DND-41 (cell line): ENCODE results near the gene HES4.

Source experiments
- ATAC-seq: fragments of 200-7000 bp; cut with Tn5 transposase; 3 replicates; pipeline ENCODE4 v1.9.1; 2021; ENCODE audit warnings: low read depth; ENCODE audit not compliant: insufficient read depth
- DNase-seq: peaks from one replicate; pipeline ENCODE4 v3.0.0-alpha.2; 2020
- H2AFZ ChIP-seq: 2 replicates; pipeline ENCODE4 v1.6.0; 2012; ENCODE audit warnings: low read depth, low read length
- H3K27ac ChIP-seq: 2 replicates; pipeline ENCODE4 v1.5.1; 2012; ENCODE audit warnings: low read length, inconsistent platforms
- H3K27me3 ChIP-seq: fragments of 200-600 bp; sonication (generic); 2 replicates; pipeline ENCODE4 v1.6.0; 2012; ENCODE audit warnings: low read length, mild to moderate bottlenecking, inconsistent platforms; ENCODE audit not compliant: insufficient read depth, poor library complexity
- H3K36me3 ChIP-seq: 2 replicates; pipeline ENCODE4 v1.5.1; 2012; ENCODE audit warnings: low read length, inconsistent platforms; ENCODE audit not compliant: insufficient read depth
- H3K4me1 ChIP-seq: 2 replicates; pipeline ENCODE4 v1.5.1; 2012; ENCODE audit warnings: mild to moderate bottlenecking, low read length; ENCODE audit not compliant: insufficient read depth
- H3K4me2 ChIP-seq: 2 replicates; pipeline ENCODE4 v1.6.0; 2012; ENCODE audit warnings: mild to moderate bottlenecking, moderate library complexity, low read length, inconsistent platforms; ENCODE audit not compliant: insufficient read depth
- H3K4me3 ChIP-seq, 2 experiments: fragments of 200-600 bp in 1 of 2; shearing (Covaris generic) in 1 of 2; 2 replicates each; pipeline ENCODE4 v1.5.1; 2012 to 2016; ENCODE audit warnings: inconsistent platforms in 2 of 2, low read length in 2 of 2, mild to moderate bottlenecking in 2 of 2, low read depth in 1 of 2, moderate library complexity in 1 of 2
- H3K79me2 ChIP-seq: 2 replicates; pipeline ENCODE4 v1.6.0; 2012; ENCODE audit warnings: low read length, inconsistent platforms; ENCODE audit not compliant: insufficient read depth
- H3K9ac ChIP-seq: 2 replicates; pipeline ENCODE4 v1.6.0; 2012; ENCODE audit warnings: low read depth, mild to moderate bottlenecking, inconsistent platforms, low read length, moderate library complexity
- H3K9me3 ChIP-seq: 2 replicates; pipeline ENCODE4 v1.5.1; 2012; ENCODE audit warnings: low read length, moderate library complexity, mild to moderate bottlenecking, inconsistent platforms; ENCODE audit not compliant: insufficient read depth, severe bottlenecking
- H4K20me1 ChIP-seq: 2 replicates; pipeline ENCODE4 v1.6.0; 2012; ENCODE audit warnings: low read length; ENCODE audit not compliant: insufficient read depth
- EZH2 ChIP-seq: IDR thresholded peaks from 3 replicates; pipeline ENCODE4 v1.6.1; 2012; ENCODE audit warnings: borderline replicate concordance, low read depth, mild to moderate bottlenecking, moderate library complexity, low read length, inconsistent platforms; ENCODE audit not compliant: severe bottlenecking
- TF ChIP-seq, protein P1 (sequence below): IDR thresholded peaks from 2 replicates; pipeline ENCODE4 v1.5.1; 2012; ENCODE audit warnings: borderline replicate concordance, low read length, moderate library complexity, mild to moderate bottlenecking; ENCODE audit not compliant: poor library complexity, severe bottlenecking; ENCODE audit errors: extremely low read depth

HES4 gene

DNA sequence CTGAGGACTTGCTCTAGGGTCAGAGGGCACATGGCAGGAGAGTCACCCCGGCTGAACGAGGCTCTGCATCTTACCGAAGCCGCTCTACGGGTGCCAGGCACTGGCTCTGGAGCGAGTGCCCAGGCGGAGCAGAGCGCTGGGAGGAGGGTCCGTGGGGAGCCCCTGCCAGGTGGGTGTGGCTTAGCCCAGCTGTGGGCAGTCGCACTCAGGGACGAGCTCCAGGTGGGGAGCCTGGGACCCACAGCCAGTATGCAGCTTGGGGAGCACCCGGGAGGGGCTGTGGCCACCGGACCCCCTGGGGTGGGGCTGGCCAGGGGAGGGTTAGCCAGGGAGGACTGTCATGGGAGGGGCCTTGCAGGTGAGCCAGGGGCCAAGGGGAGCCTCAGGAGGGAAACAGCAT is 23.8 kb upstream of the HES4 start:
- Histone ChIP-seq H3K27ac (no peak overlapping the region), H3K36me3 (no peaks in the 10 kb centered on the region), H3K9ac (no peak overlapping the region), H3K4me3 (no peak overlapping the region), H4K20me1 (peaks cover 47% of the 10 kb centered on the region), H3K27me3 (no peaks in the 10 kb centered on the region), H3K9me3 (no peaks in the 10 kb centered on the region), H3K79me2 (no peaks in the 10 kb centered on the region), H3K4me2 (no peak overlapping the region), H3K4me1 (peaks cover 20% of the 10 kb centered on the region), H2AFZ (no peak overlapping the region)
- DNase-seq (no peak), ATAC-seq (no peak)
- TF ChIP-seq EZH2, result no peak
- TF ChIP-seq, protein P1, sequence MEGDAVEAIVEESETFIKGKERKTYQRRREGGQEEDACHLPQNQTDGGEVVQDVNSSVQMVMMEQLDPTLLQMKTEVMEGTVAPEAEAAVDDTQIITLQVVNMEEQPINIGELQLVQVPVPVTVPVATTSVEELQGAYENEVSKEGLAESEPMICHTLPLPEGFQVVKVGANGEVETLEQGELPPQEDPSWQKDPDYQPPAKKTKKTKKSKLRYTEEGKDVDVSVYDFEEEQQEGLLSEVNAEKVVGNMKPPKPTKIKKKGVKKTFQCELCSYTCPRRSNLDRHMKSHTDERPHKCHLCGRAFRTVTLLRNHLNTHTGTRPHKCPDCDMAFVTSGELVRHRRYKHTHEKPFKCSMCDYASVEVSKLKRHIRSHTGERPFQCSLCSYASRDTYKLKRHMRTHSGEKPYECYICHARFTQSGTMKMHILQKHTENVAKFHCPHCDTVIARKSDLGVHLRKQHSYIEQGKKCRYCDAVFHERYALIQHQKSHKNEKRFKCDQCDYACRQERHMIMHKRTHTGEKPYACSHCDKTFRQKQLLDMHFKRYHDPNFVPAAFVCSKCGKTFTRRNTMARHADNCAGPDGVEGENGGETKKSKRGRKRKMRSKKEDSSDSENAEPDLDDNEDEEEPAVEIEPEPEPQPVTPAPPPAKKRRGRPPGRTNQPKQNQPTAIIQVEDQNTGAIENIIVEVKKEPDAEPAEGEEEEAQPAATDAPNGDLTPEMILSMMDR, result no peak

DNA sequence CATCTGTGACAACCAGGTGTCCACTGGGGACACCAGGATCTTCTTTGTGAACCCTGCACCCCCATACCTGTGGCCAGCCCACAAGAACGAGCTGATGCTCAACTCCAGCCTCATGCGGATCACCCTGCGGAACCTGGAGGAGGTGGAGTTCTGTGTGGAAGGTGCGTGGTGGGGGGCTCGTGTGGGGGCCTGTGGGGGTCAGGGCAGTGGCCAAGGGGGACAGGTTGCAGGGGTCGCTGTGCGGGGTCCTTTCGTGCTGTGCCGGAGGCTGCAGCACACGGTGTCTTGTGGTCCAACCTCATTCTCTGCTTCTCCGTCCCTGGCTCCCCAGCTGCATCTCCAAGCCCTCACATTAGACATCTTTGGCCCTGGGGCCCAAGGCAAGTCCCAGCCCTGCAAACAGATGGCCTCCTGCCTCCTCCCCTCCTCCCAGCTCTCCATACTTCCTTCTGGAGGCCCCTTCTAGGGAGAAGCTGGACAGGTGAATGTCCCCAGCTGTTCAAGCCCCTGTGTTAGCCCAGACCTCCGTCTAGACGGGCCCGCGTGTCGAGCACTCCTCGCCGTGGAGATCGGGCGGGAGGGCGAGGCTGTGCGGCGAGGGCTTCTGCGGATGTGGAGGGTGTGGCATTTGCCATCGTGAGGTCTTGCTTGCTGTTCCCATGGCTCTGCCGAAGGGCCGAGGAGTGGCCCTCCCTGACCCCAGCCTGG is 22.6 kb upstream of the HES4 start:
- ATAC-seq, result no peak
- Histone ChIP-seq H4K20me1 (peaks cover 41% of the 10 kb centered on the region), H3K27ac (no peak overlapping the region), H3K36me3 (no peaks in the 10 kb centered on the region), H3K27me3 (no peaks in the 10 kb centered on the region), H3K4me3 (no peak overlapping the region), H3K9me3 (no peaks in the 10 kb centered on the region), H2AFZ (no peak overlapping the region), H3K9ac (no peak overlapping the region), H3K79me2 (no peaks in the 10 kb centered on the region), H3K4me2 (no peak overlapping the region), H3K4me1 (peaks cover 20% of the 10 kb centered on the region)
- TF ChIP-seq EZH2, result no peak
- TF ChIP-seq, protein P1, result no peak
- DNase-seq, result no peak

DNA sequence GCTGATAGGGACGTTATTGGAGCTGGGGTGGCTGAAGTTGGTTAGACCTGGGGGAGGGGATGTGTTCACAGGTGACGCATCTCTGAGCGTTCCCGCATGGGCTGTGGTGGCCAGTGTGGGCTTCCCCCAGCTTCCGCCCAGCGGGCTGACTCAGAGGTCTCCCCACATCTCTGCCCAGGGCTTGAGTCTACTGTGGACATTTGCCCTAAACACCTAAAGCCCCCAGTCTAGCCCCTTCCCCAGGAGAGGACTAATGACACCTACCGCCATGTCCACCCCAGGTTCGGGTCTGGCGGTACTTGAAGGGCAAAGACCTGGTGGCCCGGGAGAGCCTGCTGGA is 22.0 kb upstream of the HES4 start:
- Histone ChIP-seq H3K79me2 (no peaks in the 10 kb centered on the region), H4K20me1 (peaks cover 36% of the 10 kb centered on the region), H3K36me3 (no peaks in the 10 kb centered on the region), H3K27ac (no peak overlapping the region), H3K4me3 (no peak overlapping the region), H3K4me1 (peaks cover 20% of the 10 kb centered on the region), H3K4me2 (no peak overlapping the region), H3K27me3 (no peaks in the 10 kb centered on the region), H3K9ac (no peak overlapping the region), H3K9me3 (no peaks in the 10 kb centered on the region), H2AFZ (no peak overlapping the region)
- no peak for ATAC-seq
- no peak for DNase-seq
- TF ChIP-seq, protein P1, result no peak
- TF ChIP-seq EZH2, result no peak
